Stimulated activated CD4-positive, alpha-beta T cell treated with anti-CD3 and anti-CD28 coated beads, Interleukin-12 subunit alpha, Interleukin-12 subunit beta, amount 100 ng/mL, for 24 hours (primary cell): ENCODE measurements around the gene GRIK5.
A peak's percentile ranks its signal among the peaks of the same experiment; 100 is the strongest.

Source experiments
- DNase-seq, 2 experiments: peaks; one replicate each; pipeline ENCODE4 v3.0.0-alpha.2; 2020; ENCODE audit warnings: low read depth in 2 of 2

Gene GRIK5

GRCh38 chr19:42076380-42076944 is 6.5 kb upstream of the GRIK5 start:
- DNase-seq: peak; percentile 18 to 26

- peak; percentile 96 to 97 for DNase-seq
Measured at GRCh38 chr19:42075616-42076379, 5.8 kb upstream of the GRIK5 start, which contains the start of gene ZNF574. TSS of gene ZNF574 (plus strand) at chr19:42076166. CDS start at chr19:42078607, 2,441 bp downstream.

DNA sequence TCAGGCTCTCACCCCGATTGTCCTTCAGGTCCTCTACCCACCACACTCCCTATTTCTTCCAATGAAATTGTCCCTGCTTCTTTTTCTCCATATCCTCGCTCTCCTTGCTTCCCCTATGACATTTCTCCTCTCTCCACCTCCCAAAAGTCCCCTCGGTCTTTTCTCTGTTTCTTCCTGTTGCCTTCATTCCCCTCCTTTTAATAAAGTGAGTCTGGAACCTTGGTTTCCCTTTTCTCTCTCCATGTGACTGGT is 5.3 kb upstream of the GRIK5 start:
- no peak for DNase-seq

GRCh38 chr19:42074513-42075363 is 4.7 kb upstream of the GRIK5 start:
- DNase-seq: no peak

DNA sequence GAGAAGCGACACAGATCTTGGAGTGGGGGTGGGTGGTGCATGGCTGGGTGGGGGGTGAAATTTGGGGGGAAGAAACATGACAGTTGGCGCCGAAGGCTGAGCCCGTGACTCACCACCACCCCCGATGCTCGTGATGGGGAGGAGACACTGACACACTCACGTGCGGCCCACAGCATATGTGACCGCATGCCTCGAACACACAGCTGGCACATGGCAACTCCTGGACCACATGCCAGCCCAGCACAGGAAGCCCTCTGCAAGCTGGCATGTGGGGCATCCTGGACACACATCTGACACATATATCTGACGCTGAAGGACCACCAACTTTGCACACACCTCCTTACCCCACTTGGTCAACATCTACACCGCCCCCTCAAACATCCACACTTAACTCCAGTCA is 1.2 kb upstream of the GRIK5 start:
- no peak for DNase-seq

GRCh38 chr19:42068756-42069571 is 1.0 kb downstream of the GRIK5 start:
- DNase-seq: no peak

GRCh38 chr19:42068361-42068755 is 1.6 kb downstream of the GRIK5 start:
- no peak for DNase-seq

DNA sequence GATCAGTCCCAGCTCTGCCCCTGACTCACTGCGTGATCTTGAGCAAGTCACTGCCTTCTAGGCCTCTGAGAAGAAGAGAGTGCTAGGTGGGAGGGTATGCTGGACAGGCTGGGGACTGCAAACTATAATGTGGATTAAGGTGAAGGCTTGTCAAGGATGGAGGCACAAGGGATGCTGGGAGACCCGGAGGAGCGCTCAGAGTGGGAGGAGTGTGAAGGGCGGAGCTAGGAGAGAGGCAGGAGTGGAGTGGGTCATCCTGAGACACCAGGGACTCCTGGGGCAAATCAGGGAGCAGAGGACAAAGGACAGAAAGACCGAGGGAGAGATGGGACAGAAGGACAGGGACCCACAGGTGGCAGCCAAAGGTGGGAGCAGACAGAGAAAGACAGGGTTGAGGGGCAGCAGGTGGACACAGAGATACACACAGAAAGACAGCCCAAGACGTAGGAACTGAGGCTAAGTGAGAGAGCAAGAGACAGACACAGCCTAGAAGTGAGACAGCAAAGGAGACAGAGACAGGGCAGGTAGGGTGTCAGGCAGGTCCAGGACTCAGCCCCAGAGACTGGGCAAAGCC is 2.6 kb downstream of the GRIK5 start:
- DNase-seq: no peak

DNA sequence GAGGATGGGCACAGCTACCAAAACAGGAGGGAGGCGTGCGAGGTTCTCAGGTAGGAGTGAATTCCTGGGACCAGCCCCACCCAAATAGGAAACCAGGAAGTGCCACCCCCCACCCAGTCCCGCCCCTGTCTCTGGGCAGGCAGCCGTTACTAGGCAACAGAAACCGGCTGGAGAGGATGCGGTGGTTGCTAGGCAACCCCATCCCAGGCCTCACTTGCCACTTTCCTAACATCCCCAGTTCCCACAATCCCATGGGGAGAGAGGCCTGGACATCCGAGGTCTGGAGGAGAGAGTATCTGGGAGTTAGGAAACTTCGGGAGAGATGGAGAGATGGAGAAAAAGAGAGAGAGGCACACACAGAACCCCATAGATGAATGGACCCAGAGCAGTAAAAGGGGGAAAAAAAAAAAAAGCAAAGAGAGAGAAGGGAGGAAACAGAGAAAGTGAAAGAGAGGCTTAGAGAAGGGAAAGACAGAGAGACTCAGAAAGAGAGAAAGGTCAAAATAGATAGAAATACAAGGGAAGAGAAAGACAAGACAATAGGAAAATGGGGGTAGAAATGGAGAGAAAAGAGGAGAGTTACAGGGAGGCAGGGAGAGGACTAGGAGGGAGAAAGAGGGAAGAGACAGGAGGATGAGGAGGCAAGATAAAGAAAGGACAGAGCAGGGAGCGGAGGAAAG is 3.8 kb downstream of the GRIK5 start:
- DNase-seq: no peak

DNA sequence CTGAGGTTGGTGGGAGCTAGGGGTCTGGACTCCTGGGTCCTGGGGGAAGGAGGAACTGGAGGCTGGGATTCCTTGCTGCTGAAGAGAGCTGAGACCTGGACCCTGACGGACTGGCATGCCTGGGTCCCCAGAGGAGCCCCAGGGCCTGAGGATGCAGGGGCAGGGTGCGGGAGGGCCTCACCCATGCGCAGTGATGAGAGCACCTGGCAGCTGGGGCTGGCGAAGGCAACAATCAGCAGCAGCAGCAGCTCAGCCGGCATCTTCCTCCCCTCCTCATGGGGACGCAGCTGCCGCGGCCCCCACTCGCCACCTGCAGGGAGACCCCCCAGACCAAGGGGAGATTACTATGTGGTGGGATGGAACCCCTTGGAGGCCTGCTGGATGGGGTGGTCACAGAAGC is 4.5 kb downstream of the GRIK5 start:
- no peak for DNase-seq

DNA sequence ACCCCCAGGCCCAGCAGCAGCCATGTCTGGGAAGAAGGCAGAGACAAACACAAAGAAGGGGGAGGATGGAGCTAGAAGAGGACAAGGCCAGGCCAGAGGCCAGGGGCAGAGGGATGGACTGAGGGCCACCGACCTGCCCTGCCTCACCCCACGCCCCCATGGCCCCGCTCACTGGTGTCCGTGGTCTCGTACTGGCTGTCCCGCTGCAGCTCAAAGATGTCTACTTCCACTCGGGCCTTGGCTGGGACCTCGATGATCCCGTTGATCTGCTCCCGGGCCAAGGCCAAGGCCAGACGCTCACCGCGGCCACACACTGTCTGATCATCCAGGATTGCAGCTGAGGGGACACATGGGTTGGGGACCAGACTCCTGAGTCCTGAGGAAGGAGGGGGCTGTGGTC is 5.0 kb downstream of the GRIK5 start:
- no peak for DNase-seq

DNA sequence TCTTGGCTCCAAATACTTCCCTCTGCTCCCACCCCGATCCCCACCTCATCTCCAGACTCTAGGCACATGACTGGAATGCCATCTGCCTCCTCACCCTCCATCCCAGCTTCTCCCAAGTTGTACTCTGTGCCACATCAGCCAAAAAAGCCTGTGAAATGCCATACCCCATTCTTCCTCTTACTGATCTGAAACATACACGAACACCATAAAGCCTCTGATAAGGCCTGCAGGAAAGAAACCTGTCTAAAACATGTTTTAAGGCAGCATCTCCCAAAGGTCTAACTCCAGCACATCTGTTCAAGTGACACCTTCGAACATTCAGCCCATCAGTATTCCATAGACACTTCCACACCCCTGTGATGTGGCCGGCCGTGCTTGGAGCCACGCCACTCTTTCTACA is 5.6 kb downstream of the GRIK5 start:
- DNase-seq: no peak

GRCh38 chr19:42062381-42062780 is 7.6 kb downstream of the GRIK5 start:
- DNase-seq: no peak

- DNase-seq: no peak
Measured at GRCh38 chr19:42060117-42060516, 9.9 kb downstream of the GRIK5 start.

DNA sequence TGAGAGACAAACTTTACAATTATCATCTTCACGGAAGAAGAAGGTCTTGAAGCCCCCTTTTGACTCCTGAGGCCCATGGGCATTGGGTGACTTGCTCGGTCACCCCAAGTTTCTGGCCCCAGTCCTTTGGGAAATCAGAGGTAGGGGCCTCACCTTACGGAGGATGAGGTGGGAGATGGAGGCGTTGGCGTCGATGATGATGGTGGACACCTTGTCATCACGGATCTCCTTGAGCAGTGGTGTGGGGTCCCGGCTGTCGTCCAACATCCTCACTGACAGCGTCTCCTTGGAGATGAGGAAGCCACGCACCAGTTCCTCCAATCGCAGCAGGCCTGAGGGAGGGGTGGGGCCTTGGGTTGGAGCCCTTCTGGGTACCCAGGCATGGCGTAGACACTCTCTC is 10.8 kb downstream of the GRIK5 start:
- no peak for DNase-seq

GRCh38 chr19:42057846-42058245 is 12.2 kb downstream of the GRIK5 start:
- no peak for DNase-seq

GRCh38 chr19:42054205-42054604 is 15.8 kb downstream of the GRIK5 start:
- DNase-seq: no peak

- DNase-seq: no peak
Measured at GRCh38 chr19:42053037-42053935, 16.7 kb downstream of the GRIK5 start.

- no peak for DNase-seq
Measured at GRCh38 chr19:42052241-42052863, 17.7 kb downstream of the GRIK5 start.
